Measurements from ENCODE around the gene SYTL4.
"Not testable (repeated sequence)": the region's sequence is repeated elsewhere in the genome, so short reads cannot be mapped to it uniquely, and the experiment has no call there.

SYTL4 gene

GRCh38 chrX:100731441-100732281 lies at the start of gene SYTL4:
TSS of gene SYTL4 (minus strand) at chrX:100732121. CDS start at chrX:100702037, 30,084 bp downstream.
- DNase-seq (ENCODE audit: low read depth in 2 of 2), result no peak

GRCh38 chrX:100769439-100769838 lies 37.5 kb upstream of the SYTL4 start:
- not testable (repeated sequence) for DNase-seq (ENCODE audit: low read depth in 2 of 2)

DNA sequence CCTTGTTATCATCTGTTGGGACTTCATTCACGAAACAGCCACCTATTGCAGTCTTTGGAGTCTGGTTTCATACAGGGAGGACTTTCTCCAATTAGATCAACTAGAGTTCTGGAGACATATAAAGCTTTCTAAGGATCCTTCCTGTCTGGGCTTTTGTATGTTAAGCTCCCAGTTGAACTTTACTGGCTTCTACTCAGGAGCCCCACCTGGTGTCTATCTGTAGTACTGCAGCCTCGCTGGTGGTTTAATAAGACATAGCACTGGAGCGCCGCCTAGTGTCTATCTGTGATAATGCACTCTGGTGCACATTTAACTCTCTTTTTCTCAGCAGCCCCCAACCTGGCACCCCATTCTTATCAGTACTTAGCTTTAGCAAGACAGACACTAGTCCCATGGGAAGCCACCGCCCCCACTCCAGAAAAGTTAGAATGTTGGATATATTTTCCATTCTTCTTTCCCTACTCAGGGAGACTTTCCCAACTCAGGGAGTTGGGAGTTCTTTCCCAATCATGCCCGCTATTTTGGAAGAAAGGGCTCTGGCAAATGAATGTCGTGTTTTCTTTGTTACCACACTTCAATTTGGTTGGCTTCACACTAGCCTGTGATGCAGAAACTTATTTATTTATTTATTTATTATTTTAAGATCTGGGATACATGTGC lies 36.9 kb upstream of the SYTL4 start:
- DNase-seq (ENCODE audit: low read depth in 2 of 2), result peak; percentile 72 to 86

- no peak for DNase-seq (ENCODE audit: low read depth in 2 of 2)
These were observed 19.0 kb upstream of the SYTL4 start for GRCh38 chrX:100750883-100751282.

GRCh38 chrX:100748108-100748507 lies 16.2 kb upstream of the SYTL4 start:
- DNase-seq (ENCODE audit: low read depth in 2 of 2), result no peak

GRCh38 chrX:100747703-100748102 lies 15.8 kb upstream of the SYTL4 start:
- no peak for DNase-seq (ENCODE audit: low read depth in 2 of 2)

DNA sequence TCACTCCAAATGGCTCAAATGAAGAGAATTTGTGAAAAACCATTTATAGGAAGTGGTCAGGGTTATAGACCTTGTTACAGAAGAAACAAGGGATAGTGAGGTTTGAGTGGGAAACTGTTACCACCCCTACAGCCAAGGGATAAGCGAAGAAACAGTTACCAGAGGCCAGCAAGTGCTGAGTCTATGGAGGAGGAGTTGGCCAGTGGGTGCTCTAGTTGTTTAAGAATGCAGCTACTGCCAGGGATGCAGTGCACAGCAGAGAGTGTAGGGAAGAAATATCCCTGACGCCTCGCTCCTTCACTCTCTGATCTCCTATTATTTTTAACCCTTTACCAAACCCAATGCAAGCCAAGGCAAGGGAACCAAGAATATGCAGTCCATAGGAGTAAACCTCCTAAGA lies 15.2 kb upstream of the SYTL4 start:
- no peak for DNase-seq (ENCODE audit: low read depth in 2 of 2)

- no peak for DNase-seq (ENCODE audit: low read depth in 2 of 2)
These were observed 14.1 kb upstream of the SYTL4 start for GRCh38 chrX:100745806-100746537.

GRCh38 chrX:100745205-100745604 lies 13.3 kb upstream of the SYTL4 start:
- no peak for DNase-seq (ENCODE audit: low read depth in 2 of 2)

DNA sequence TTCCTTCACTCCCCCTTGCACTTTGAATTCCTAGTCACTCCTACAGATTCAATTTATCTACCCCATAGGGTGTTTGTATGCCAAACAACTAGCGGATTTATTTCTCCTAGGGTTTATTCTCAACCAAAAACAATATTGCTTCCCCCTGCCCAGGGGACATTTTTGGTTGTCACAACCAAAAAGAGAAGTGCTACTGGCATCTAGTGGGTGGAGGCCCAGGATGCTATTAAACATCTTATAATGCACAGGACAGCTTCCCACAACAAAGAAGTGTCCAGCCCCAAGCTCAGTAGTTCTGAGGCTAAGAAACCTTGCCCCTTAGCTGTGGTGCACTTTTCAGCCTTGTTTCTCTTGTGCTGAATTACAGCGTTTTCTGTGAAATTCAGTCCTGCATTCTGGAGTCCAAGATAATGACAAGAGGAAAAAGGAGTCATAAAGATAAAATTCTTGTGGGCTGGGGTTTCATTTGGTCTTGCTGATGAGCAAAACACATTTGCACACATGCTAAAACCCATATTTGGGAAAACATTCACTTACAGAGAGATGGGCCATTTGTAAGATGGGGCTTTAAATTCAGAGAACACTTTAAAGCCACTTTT lies 11.2 kb upstream of the SYTL4 start:
- DNase-seq (ENCODE audit: low read depth in 2 of 2), result no peak

DNA sequence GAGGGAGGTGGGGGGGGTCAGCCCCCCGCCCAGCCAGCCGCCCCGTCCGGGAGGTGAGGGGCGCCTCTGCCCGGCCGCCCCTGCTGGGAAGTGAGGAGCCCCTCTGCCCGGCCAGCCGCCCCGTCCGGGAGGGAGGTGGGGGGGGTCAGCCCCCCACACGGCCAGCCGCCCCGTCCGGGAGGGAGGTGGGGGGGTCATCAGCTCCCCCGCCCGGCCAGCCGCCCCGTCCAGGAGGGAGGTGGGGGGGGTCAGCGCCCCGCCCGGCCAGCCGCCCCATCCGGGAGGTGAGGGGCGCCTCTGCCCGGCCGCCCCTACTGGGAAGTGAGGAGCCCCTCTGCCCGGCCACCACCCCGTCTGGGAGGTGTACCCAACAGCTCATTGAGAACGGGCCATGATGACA lies 7.9 kb downstream of the SYTL4 start:
- DNase-seq (ENCODE audit: low read depth in 2 of 2), result not testable (repeated sequence)

GRCh38 chrX:100721328-100721727 lies 10.6 kb downstream of the SYTL4 start:
- no peak for DNase-seq (ENCODE audit: low read depth in 2 of 2)

GRCh38 chrX:100720301-100720700 lies 11.6 kb downstream of the SYTL4 start:
- no peak for DNase-seq (ENCODE audit: low read depth in 2 of 2)

DNA sequence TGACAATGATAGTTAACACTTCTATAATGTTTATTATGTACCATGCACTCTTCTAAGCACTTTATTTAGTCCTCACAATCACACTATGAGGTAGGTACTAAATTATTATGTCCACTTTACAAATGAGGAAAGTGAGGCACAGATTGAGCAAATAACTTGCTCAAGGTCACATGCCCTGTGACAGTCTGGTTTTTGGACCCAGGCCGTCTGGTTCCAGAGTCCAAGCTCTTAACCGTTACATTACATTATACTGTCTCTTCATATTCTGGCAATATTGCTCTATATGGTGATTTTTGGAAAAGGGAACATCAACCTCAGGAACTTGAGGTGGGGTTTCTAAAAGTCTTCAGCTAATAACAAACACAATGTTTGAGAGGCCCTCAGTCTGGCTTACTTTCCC lies 12.8 kb downstream of the SYTL4 start:
- DNase-seq (ENCODE audit: low read depth in 2 of 2), result no peak

DNA sequence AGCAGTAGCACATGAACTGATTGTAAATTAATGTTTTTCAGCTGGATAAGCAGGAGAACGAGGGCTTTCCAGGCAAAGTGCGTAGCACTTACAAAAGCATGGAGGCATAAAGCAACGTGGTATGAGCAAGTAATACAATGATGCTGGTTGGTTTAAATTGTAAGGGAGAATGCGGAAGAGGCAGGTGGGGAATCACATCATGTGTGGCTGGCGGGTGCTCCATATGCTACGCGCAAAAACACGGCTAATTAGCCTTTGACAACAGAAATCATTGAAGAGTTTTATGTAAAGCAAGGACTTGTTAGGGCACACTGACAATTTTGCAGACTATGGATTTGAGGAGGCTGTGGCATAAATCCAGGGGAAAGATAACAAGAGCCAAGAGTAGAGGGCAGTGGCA lies 14.6 kb downstream of the SYTL4 start:
- no peak for DNase-seq (ENCODE audit: low read depth in 2 of 2)

- DNase-seq (ENCODE audit: low read depth in 2 of 2), result no peak
These were observed 21.1 kb downstream of the SYTL4 start for GRCh38 chrX:100710816-100711215.

DNA sequence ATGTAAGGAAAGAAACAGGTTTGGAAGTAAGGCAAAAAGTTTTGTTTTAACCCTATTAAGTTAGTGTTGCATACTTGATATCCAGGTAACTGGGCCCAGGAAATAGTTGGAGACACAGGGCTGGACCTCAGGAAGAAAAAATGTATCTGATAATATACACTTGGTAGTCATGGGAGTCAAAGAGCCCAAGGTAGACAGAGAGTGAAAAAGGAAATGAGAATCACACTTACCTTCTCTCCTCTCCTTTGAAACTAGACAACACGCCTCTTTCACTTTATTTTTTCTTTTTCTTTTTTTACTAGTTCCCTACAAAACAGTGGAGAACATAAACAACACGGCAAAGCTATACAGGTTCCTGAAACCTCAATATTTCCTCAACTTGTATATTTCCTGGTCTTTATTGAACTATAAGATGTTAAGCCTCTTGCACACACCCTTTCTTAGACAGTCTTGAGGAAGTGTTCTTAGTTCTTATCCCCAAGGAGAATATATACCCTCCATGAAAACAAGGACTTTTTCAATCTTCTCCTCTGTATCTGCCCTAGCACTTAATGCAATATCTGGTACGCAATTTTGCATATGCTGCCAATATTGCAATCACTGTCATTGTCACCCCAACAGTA lies 27.2 kb downstream of the SYTL4 start:
- DNase-seq (ENCODE audit: low read depth in 2 of 2), result no peak

DNA sequence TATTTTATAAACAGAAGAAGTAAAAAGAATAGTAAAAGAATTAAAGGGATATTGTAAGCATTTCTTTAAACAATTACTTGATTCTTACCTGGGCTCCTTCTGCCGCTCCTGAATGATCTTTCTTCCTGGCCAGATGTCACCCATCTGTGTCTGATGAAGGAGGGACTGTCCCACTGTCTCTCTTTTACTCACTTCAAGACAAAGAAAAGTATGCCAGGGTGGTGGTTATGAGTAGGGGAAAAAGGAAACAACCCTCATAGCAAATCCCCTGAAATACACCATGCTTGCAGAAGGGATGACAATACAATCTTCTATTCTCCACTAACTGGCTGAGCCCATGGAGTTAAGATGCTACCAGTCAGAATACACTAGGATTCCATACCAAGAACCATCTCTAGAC lies 31.1 kb downstream of the SYTL4 start:
- DNase-seq (ENCODE audit: low read depth in 2 of 2), result no peak

DNA sequence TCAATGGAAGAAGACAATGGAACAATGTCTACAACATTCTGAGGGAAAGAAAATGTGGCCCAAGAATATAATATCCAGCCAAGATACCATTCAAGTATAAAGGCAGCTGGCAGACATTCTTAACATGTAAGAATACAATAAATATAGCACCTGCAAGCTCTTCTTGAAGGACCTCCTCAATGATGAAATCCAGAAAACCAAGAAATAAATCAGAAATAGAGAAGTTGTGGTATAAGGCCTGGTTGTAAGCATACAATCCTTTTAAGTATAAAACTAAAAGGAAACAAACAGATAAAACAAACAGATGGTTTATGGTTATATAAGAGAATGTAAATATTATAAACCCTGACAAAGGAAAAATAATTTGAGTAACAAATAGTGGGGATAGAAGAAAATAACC lies 33.4 kb downstream of the SYTL4 start:
- no peak for DNase-seq (ENCODE audit: low read depth in 2 of 2)

- no peak for DNase-seq (ENCODE audit: low read depth in 2 of 2)
These were observed 35.1 kb downstream of the SYTL4 start for GRCh38 chrX:100696699-100697351.

GRCh38 chrX:100695991-100696390 lies 35.9 kb downstream of the SYTL4 start:
- DNase-seq (ENCODE audit: low read depth in 2 of 2), result no peak

Measured in stimulated activated CD4-positive, alpha-beta T cell treated with anti-CD3 and anti-CD28 coated beads, Interleukin-4, amount 100 ng/mL, for 48 hours (primary cell).